GM19043 (cell line): ENCODE results near the gene NPIPA8.
"Not testable (repeated sequence)": the region's sequence is repeated elsewhere in the genome, so short reads cannot be mapped to it uniquely, and the experiment has no call there.

ENCODE experiments used
- ATAC-seq: cut with Tn5 transposase; IDR thresholded peaks from one replicate; pipeline ENCODE4 v1.9.1; 2021; ENCODE audit warnings: low read depth; ENCODE audit not compliant: unreplicated experiment

Gene NPIPA8

DNA sequence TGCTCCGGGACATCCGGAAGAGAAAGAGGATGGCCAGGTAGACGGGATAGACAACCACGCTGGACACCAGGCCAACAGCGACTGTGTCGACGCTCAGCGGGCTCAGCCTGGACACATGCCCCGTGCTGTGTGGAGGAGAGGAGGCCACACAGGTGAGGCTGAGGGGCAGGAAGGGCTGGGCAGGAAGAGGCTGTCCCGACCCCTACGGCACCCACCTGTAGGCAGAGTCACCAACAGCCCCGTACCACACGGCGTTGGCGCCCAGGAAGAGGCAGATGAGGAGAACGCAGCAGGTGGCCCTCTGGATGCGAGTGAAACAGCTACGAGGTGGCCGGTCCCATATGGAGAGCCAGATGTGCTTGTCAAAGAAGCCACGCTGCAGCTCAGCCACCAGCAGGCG, at the start of gene NPIPA8:
Gene NPIPA8, minus strand, starts transcription at position 101 of the 400 bp plus-strand sequence. CDS start 4,074 bp downstream, outside the sequence.
- not testable (repeated sequence) for ATAC-seq

DNA sequence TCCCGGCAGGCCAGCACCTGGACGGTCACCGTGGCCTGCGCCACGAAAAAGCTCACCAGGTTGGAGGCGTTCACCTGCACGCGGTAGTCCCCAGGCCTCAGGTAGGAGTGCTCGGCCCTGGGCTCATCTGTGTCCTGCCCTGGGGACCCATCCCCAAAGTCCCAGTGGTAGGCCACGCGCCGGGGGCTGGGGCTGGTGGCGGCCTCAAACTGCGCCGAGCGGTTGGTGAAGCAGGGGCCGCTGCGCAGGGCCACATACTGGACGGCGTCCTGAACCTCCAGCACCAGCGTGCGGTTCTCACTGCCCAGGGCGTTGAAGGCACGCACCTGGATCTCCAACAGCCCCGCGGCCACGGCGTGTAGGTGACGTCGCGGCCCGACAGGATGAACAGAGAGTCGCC, 48.7 kb upstream of the NPIPA8 start:
- ATAC-seq: not testable (repeated sequence)

GRCh38 chr16:18384869-18385268, 48.3 kb upstream of the NPIPA8 start:
- ATAC-seq: not testable (repeated sequence)

- ATAC-seq: not testable (repeated sequence)
Observed at GRCh38 chr16:18384098-18384636, 47.6 kb upstream of the NPIPA8 start.

- ATAC-seq: not testable (repeated sequence)
Observed at GRCh38 chr16:18382696-18383095, 46.2 kb upstream of the NPIPA8 start.

DNA sequence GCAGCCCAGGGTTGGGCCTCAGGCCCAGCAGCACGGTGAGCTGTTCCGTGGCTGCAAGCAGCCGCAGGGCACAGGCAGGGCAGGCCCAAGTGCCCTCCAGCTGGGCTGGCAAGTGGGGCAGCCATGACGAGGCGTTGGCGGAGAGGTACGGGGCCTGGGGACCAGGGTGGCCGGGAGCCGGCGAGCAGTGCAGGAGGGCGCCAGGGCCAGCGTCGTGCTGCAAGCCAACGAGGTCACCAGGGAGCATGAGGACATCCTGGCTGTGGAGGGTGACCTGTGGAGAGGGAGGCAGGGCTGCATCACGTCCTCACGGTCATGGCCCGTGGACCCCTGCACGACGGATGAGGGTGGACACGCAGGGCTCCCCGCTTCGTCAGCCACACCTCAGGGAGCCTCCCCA, 11.2 kb upstream of the NPIPA8 start:
- not testable (repeated sequence) for ATAC-seq

DNA sequence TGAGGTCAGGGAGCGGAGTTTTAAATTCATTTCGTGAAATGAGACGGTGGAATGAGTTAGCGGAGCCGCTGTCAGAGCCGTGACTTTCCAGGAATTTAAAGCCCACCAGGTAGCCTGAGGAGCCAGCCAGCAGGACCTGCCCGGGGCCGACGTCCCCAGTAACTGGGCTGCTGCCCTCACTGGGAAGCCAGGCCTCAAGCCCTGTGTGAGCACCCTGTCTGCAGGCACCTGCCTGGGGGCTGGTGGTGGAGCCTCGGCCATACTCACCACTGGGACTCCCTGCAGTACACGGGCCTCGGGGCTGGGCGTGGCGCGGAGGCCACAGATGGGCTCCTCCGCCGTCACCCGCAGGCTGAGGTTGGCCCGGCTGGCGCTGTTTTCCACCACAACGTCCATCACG, 10.5 kb upstream of the NPIPA8 start:
- not testable (repeated sequence) for ATAC-seq

GRCh38 chr16:18344634-18345033, 8.1 kb upstream of the NPIPA8 start:
- ATAC-seq: not testable (repeated sequence)

- ATAC-seq: not testable (repeated sequence)
Observed at GRCh38 chr16:18341986-18342385, 5.5 kb upstream of the NPIPA8 start.

DNA sequence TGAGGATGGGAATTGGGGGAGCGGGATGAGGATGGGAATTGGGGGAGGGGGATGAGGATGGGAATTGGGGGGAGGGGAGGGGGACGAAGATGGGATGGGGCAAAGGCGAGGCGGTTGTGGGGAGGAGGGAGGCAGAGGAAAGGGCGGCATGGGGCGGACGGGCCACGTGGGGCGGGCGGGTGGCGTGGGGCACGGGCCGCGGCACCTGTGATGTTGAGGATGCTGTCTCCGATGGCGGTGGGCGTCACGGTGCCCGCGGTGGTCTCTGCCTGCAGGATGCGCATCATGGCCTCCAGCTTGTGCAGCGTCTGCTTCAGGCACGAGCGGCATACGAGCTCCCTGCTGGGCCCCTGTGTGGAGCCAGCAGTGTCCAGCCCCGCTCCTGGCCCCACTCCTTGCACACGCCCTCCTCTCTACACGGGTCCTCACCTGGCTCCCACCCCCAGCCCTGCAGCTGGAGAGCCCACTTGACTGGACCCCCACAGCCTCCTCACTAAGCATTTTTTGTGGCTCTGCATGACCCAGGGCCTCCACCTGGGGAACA, 5.0 kb upstream of the NPIPA8 start:
- ATAC-seq: not testable (repeated sequence)

DNA sequence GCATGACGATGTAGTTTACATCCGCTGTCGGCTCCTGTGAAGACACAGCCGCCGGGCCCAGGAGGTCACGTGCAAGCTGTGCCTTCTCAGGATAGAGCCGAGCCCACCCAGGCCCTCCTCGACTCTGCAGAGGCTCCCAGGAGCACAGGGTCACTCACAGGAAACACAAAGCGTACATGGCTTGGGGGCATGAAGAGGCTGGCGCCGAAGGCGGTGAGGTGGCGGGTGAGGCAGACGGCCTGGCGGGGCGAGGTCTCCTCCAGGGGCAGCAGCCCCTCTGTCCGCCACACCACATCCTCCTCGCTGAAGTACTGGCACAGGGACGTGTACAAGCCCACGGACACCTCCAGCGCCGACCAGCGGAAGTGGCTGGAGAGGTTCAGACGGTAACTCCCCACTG, 2.7 kb upstream of the NPIPA8 start:
- ATAC-seq: not testable (repeated sequence)

DNA sequence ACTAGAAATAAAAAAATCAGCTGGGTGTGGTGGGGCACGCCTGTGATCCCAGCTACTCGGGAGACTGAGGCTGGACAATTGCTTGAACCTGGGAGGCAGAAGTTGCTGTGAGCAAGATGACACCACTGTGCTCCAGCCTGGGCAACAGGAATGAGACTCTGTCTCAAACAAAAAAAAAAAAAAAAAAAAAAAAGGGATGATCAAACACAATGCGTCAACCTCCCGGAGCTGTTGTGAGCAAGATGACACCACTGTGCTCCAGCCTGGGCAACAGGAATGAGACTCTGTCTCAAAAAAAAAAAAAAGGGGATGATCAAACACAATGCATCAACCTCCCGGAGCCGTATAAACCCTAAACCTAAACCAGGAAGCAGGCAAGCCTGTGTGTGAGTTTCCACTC, 24.7 kb downstream of the NPIPA8 start:
- not testable (repeated sequence) for ATAC-seq

- not testable (repeated sequence) for ATAC-seq
Observed at GRCh38 chr16:18309159-18309558, 27.4 kb downstream of the NPIPA8 start.

- not testable (repeated sequence) for ATAC-seq
Observed at GRCh38 chr16:18307241-18307640, 29.3 kb downstream of the NPIPA8 start.

GRCh38 chr16:18306066-18306465, 30.5 kb downstream of the NPIPA8 start:
- not testable (repeated sequence) for ATAC-seq

- ATAC-seq: not testable (repeated sequence)
Observed at GRCh38 chr16:18303059-18303706, 33.4 kb downstream of the NPIPA8 start.

GRCh38 chr16:18297714-18298113, 38.8 kb downstream of the NPIPA8 start:
- ATAC-seq: not testable (repeated sequence)

DNA sequence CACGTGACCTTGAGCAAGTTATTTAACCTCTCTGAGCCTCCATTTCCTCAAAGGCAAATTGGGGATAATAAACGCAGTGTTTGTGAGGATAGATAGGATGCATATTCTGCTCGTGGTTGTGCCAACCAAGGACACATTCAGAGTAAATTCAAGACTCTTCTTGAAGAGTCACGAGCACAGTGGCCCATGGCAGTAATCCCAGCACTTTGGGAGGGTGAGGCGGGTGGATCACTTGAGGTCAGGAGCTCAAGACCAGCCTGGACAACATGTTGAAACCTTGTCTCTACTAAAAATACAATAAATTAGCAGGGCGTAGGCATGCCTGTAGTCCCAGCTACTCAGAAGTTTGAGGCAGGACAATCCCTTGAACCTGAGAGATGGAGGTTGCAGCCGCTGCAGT, 39.6 kb downstream of the NPIPA8 start:
- not testable (repeated sequence) for ATAC-seq

- ATAC-seq: not testable (repeated sequence)
Observed at GRCh38 chr16:18294371-18294770, 42.2 kb downstream of the NPIPA8 start.

- ATAC-seq: not testable (repeated sequence)
Observed at GRCh38 chr16:18293337-18293956, 43.1 kb downstream of the NPIPA8 start.

- ATAC-seq: not testable (repeated sequence)
Observed at GRCh38 chr16:18290959-18291358, 45.6 kb downstream of the NPIPA8 start.
